Parathyroid adenoma (tissue), 2 donors: ENCODE data around the gene C14orf132.
"Not testable (repeated sequence)": the region's sequence is repeated elsewhere in the genome, so short reads cannot be mapped to it uniquely, and the experiment has no call there.

Source experiments
- H2AFZ ChIP-seq: fragments of 300-600 bp; sonication (generic); one replicate; pipeline ENCODE4 v1.7.0; 2017; ENCODE audit warnings: antibody characterized with exemption, mild to moderate bottlenecking
- H3K27ac ChIP-seq: fragments of 300-600 bp; sonication (generic); one replicate; pipeline ENCODE4 v1.7.0; 2017
- H3K27me3 ChIP-seq: fragments of 300-600 bp; sonication (generic); one replicate; pipeline ENCODE4 v1.7.0; 2017; ENCODE audit warnings: low read length; ENCODE audit not compliant: control insufficient read depth, insufficient read depth
- H3K36me3 ChIP-seq: fragments of 300-600 bp; sonication (generic); one replicate; pipeline ENCODE4 v1.7.0; 2017; ENCODE audit warnings: low read length; ENCODE audit not compliant: control insufficient read depth, insufficient read depth
- H3K4me1 ChIP-seq: fragments of 300-600 bp; sonication (generic); one replicate; pipeline ENCODE4 v1.7.0; 2017; ENCODE audit warnings: control low read depth
- H3K4me2 ChIP-seq: fragments of 300-600 bp; sonication (generic); one replicate; pipeline ENCODE4 v1.7.0; 2017; ENCODE audit warnings: low read length
- H3K4me3 ChIP-seq: fragments of 300-600 bp; sonication (generic); one replicate; pipeline ENCODE4 v1.7.0; 2017; ENCODE audit warnings: low read depth, low read length
- H3K79me2 ChIP-seq: fragments of 300-600 bp; sonication (generic); one replicate; pipeline ENCODE4 v1.7.0; 2017; ENCODE audit warnings: control low read depth
- H3K9ac ChIP-seq: fragments of 300-600 bp; sonication (generic); one replicate; pipeline ENCODE4 v1.7.0; 2017; ENCODE audit warnings: mild to moderate bottlenecking
- H3K9me3 ChIP-seq: fragments of 300-600 bp; sonication (generic); one replicate; pipeline ENCODE4 v1.7.0; 2017; ENCODE audit warnings: low read length; ENCODE audit not compliant: control insufficient read depth
- CTCF ChIP-seq: fragments of 300-600 bp; sonication (generic); IDR thresholded peaks from one replicate; pipeline ENCODE4 v1.7.0; 2017; ENCODE audit warnings: antibody characterized with exemption, mild to moderate bottlenecking
- donor health status: primary hyperparathyroidism.

The C14orf132 gene

DNA sequence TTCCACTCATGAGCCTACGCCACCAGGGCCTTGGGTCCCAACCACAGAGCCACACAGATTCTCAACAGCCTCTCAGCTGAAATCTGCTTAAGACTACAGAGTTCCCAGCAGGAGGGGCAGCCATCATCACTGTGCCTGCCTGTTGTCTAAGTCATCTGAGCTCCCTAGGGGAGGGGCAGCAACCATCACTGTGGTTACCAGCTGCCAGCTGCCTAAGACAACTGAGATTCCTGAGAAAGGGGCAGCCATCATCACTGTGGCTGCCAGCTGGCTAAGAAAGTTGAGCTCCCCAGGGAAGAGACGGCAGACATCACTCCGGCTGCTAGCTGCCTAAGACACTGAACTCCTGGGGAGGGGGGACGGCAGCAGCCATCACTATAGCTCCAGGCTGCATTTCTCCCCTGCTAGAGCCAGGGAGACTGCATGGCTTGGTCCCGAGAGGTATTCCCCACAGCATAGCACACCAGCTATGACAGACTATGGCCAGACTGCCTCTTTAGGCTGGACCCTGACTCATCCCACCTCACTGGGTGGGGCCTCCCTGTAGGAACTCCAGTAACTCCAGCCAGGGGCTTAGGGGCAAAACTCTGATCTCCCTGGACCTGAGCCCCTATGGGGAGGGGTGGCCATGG is 37.2 kb upstream of the C14orf132 start:
- no peak overlapping the region for H3K9ac ChIP-seq
- H3K36me3 ChIP-seq = no peaks in the 10 kb centered on the region
- no peak overlapping the region for H3K4me3 ChIP-seq
- H3K4me1 ChIP-seq = no peaks in the 10 kb centered on the region
- no peak for TF ChIP-seq CTCF
- H3K79me2 ChIP-seq = no peaks in the 10 kb centered on the region
- H3K4me2 ChIP-seq = no peak overlapping the region
- no peaks in the 10 kb centered on the region for H3K27me3 ChIP-seq
- no peaks in the 10 kb centered on the region for H3K9me3 ChIP-seq
- H2AFZ ChIP-seq = no peak overlapping the region
- H3K27ac ChIP-seq = no peak overlapping the region

- Histone ChIP-seq H3K79me2 (no peaks in the 10 kb centered on the region), H3K27me3 (no peaks in the 10 kb centered on the region), H3K27ac (no peak overlapping the region)
These were observed 36.7 kb upstream of the C14orf132 start for GRCh38 chr14:96002498-96002884.

DNA sequence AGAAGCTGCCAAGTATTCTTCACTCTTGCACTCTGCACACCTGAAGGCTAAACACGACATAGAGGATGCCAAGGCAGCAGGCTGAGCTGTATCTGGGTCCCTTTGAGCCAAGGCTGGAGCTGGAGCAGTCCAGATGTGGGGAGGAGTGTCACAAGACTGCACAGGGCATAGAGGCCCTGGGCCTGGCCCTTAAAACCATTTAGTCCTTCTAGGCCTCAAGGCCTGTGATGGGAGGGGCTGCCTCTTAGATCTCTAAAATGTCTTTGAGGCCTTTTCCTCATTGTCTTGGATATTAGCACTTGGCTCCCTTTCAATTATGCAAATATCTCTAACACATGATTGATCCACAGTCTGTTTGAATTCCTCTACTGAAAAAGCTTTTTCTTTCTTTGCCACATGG is 28.0 kb upstream of the C14orf132 start:
- H2AFZ ChIP-seq = no peak overlapping the region
- no peak overlapping the region for H3K4me2 ChIP-seq

More at GRCh38 chr14:96002498-96002884, 36.7 kb upstream of the C14orf132 start:
- Histone ChIP-seq H3K9ac (no peak overlapping the region), H3K4me3 (no peak overlapping the region), H3K4me2 (no peak overlapping the region), H2AFZ (no peak overlapping the region), H3K36me3 (no peaks in the 10 kb centered on the region), H3K4me1 (no peaks in the 10 kb centered on the region), H3K9me3 (no peaks in the 10 kb centered on the region)
- no peak for TF ChIP-seq CTCF

DNA sequence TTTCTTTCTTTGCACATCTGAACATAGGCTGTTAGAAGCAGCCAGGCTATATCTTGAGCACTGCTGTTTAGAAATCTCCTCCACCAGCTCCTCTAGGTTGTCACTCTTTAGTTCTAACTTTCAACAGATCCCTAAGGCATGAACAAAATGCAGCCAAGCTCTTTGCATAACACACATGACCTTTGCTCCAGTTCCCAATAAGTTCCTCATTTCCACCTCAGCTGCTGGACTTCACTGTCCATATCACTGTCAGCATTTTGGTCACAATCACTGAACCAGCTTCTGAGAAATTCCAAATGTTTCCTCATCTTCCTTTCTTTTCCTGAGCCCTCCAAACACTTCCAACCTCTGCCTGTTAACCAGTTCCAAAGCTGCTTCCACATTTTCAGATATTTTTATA is 27.6 kb upstream of the C14orf132 start:
- Histone ChIP-seq H3K36me3 (no peaks in the 10 kb centered on the region), H3K9ac (no peak overlapping the region)
- TF ChIP-seq CTCF = no peak

More for the DNA sequence above, 28.0 kb upstream of the C14orf132 start:
- Histone ChIP-seq H3K4me3 (no peak overlapping the region), H3K36me3 (no peaks in the 10 kb centered on the region), H3K79me2 (no peaks in the 10 kb centered on the region), H3K27ac (no peak overlapping the region), H3K9ac (no peak overlapping the region), H3K27me3 (no peaks in the 10 kb centered on the region), H3K9me3 (no peaks in the 10 kb centered on the region), H3K4me1 (no peaks in the 10 kb centered on the region)
- no peak for TF ChIP-seq CTCF

GRCh38 chr14:96012757-96013156 is 26.4 kb upstream of the C14orf132 start:
- H3K9me3 ChIP-seq, H3K4me3 ChIP-seq, H3K4me1 ChIP-seq, H3K79me2 ChIP-seq, H3K4me2 ChIP-seq, H3K27ac ChIP-seq, H2AFZ ChIP-seq, H3K9ac ChIP-seq, H3K27me3 ChIP-seq, H3K36me3 ChIP-seq: not testable (repeated sequence)

More for the DNA sequence above, 27.6 kb upstream of the C14orf132 start:
- Histone ChIP-seq H3K4me1 (no peaks in the 10 kb centered on the region), H3K27me3 (no peaks in the 10 kb centered on the region), H3K4me2 (no peak overlapping the region), H3K9me3 (no peaks in the 10 kb centered on the region), H3K79me2 (no peaks in the 10 kb centered on the region), H2AFZ (no peak overlapping the region), H3K27ac (no peak overlapping the region), H3K4me3 (no peak overlapping the region)
